ENCODE results near the gene FFAR4.

DNA sequence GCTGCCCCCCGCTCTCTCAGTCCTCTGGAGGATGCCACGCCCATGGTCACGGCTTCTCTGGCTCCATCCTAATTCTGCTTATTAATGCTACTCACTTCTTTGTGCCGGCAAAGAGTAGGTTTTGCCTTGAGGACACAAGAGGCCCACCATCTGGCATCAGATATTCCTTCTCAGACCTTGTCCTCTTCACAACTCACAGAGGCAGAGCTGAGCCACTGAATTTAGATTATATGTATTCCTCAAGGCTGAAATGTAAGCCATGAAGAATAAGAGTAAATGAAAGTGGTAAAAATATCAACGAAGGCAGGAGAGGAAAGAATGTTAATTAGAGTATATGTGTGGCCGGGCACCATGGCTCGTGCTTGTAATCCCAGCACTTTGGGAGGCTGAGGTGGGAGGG lies 28.1 kb downstream of the FFAR4 start:
- TF ChIP-seq, protein P1, sequence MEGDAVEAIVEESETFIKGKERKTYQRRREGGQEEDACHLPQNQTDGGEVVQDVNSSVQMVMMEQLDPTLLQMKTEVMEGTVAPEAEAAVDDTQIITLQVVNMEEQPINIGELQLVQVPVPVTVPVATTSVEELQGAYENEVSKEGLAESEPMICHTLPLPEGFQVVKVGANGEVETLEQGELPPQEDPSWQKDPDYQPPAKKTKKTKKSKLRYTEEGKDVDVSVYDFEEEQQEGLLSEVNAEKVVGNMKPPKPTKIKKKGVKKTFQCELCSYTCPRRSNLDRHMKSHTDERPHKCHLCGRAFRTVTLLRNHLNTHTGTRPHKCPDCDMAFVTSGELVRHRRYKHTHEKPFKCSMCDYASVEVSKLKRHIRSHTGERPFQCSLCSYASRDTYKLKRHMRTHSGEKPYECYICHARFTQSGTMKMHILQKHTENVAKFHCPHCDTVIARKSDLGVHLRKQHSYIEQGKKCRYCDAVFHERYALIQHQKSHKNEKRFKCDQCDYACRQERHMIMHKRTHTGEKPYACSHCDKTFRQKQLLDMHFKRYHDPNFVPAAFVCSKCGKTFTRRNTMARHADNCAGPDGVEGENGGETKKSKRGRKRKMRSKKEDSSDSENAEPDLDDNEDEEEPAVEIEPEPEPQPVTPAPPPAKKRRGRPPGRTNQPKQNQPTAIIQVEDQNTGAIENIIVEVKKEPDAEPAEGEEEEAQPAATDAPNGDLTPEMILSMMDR (conservative IDR thresholded peaks at IDR 0.05 in 1 of 2, IDR thresholded peaks at IDR 0.05 in 1 of 2; ENCODE audit: low read depth in 1 of 2, low read length in 2 of 2), result no peak
- TF ChIP-seq EZH2 (IDR thresholded peaks at IDR 0.05; ENCODE audit: low read length, missing control alignments), result no peak

Measured in fibroblast of lung (primary cell).